Measurements from ENCODE around the gene FOXO3. TPM values are rescaled to one million over a fixed set of nuclear protein-coding genes. Genes with fewer than 3 reads are reported as not detected.

Gene FOXO3
- polyA plus RNA-seq, 1 of the 3 experiments (the other 2 are of a cell fraction) = 8.1 TPM

DNA sequence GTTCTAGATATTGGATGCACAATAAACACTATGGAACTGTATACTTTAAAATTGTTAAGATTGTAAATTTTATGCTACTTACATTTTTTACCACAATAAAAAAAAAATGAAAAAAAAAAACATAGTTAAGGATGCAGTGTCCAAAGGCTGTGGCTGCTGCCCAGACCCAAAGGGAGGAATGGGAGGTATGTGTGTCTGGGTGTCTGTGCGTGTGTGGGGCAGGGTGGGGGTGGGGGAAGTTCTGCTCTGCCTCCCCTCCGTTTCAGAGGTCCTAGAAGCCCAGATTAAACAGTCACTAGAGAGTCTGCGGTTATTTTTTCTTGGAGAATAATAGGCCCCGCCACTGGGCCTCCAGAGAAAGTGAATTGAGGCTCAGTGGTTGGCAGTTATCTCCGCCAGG, 151.1 kb downstream of the FOXO3 start:
- Histone ChIP-seq H3K36me3 (replicated peaks in 1 of 2; ENCODE audit: control insufficient read depth in 1 of 2, insufficient read depth in 2 of 2, low read length in 1 of 2) (no peaks in the 10 kb centered on the region), H3K4me3 (ENCODE audit: low read depth in 2 of 2, low read length in 1 of 2) (no peak overlapping the region), H2AFZ (ENCODE audit: low read depth) (no peak overlapping the region), H3K79me2 (ENCODE audit: insufficient read depth) (no peaks in the 10 kb centered on the region), H3K4me2 (no peak overlapping the region), H3K9me2 (no peaks in the 10 kb centered on the region), H3K27ac (ENCODE audit: low read depth in 2 of 2, low read length in 1 of 2) (no peak overlapping the region; a peak in 1 of 4 replicates), H3F3A (replicated peaks; ENCODE audit: insufficient read depth) (no peaks in the 10 kb centered on the region), H4K20me1 (ENCODE audit: insufficient read depth) (no peaks in the 10 kb centered on the region), H3K9ac (no peak overlapping the region), H3K27me3 (ENCODE audit: insufficient read depth) (no peaks in the 10 kb centered on the region), H3K9me3 (no peaks in the 10 kb centered on the region), H3K4me1 (ENCODE audit: control insufficient read depth in 1 of 2, insufficient read depth in 2 of 2, low read depth in 1 of 2, low read length in 1 of 2) (peaks cover 0 to 20% of the 10 kb centered on the region in 2 experiments; a peak in 1 of 4 replicates)
- TF ChIP-seq, protein P1, sequence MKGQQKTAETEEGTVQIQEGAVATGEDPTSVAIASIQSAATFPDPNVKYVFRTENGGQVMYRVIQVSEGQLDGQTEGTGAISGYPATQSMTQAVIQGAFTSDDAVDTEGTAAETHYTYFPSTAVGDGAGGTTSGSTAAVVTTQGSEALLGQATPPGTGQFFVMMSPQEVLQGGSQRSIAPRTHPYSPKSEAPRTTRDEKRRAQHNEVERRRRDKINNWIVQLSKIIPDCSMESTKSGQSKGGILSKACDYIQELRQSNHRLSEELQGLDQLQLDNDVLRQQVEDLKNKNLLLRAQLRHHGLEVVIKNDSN (IDR thresholded peaks at IDR 0.05; ENCODE audit: borderline replicate concordance, low read depth) = no peak
- no peak for TF ChIP-seq GATA2 (CRISPR knock-in tag; IDR thresholded peaks at IDR 0.05)
- TF ChIP-seq RCOR1 (IDR thresholded peaks at IDR 0.05; ENCODE audit: low read length) = no peak
- TF ChIP-seq EZH2phosphoT487 (IDR thresholded peaks at IDR 0.05; ENCODE audit: borderline replicate concordance, low read depth) = no peak
- TF ChIP-seq, protein P2, sequence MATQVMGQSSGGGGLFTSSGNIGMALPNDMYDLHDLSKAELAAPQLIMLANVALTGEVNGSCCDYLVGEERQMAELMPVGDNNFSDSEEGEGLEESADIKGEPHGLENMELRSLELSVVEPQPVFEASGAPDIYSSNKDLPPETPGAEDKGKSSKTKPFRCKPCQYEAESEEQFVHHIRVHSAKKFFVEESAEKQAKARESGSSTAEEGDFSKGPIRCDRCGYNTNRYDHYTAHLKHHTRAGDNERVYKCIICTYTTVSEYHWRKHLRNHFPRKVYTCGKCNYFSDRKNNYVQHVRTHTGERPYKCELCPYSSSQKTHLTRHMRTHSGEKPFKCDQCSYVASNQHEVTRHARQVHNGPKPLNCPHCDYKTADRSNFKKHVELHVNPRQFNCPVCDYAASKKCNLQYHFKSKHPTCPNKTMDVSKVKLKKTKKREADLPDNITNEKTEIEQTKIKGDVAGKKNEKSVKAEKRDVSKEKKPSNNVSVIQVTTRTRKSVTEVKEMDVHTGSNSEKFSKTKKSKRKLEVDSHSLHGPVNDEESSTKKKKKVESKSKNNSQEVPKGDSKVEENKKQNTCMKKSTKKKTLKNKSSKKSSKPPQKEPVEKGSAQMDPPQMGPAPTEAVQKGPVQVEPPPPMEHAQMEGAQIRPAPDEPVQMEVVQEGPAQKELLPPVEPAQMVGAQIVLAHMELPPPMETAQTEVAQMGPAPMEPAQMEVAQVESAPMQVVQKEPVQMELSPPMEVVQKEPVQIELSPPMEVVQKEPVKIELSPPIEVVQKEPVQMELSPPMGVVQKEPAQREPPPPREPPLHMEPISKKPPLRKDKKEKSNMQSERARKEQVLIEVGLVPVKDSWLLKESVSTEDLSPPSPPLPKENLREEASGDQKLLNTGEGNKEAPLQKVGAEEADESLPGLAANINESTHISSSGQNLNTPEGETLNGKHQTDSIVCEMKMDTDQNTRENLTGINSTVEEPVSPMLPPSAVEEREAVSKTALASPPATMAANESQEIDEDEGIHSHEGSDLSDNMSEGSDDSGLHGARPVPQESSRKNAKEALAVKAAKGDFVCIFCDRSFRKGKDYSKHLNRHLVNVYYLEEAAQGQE (IDR thresholded peaks at IDR 0.05; ENCODE audit: low read depth, low read length) = no peak
- TF ChIP-seq CHD2 (IDR thresholded peaks at IDR 0.05; ENCODE audit: low read length, partially characterized antibody) = no peak
- 66% methylated on average over 4 of the region's 5 CpGs for WGBS (ENCODE audit: low lambda C conversion rate)
- POLR2A ChIA-PET = no interaction called here
- no peak for DNase-seq
- CTCF ChIA-PET = no interaction called here

DNA sequence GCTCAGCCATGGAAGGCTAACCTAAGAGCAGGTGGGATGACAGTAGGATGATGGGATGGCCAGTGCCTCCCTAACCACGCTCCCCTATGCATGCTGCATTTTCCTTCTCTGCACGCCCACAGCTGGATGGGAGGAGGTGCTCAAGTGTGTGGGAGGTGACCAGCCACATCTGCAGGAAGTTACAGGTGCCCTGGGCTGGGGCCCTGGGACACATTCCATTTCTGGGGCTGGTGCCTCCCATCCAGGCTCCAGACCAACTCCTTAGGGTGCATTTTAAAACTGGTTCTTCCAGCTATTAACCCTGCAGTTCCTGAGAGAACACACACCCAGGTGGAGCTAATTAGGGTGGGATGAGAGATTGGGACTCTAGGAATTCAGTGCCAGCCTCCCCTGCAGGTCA, 152.2 kb downstream of the FOXO3 start:
- WGBS (ENCODE audit: low lambda C conversion rate) = 94% methylated on average over 2 of the region's 2 CpGs
- no peaks in the 10 kb centered on the region for H3K9me3 ChIP-seq
- H3K27ac ChIP-seq (ENCODE audit: low read depth in 2 of 2, low read length in 1 of 2) = no peak overlapping the region
- no peaks in the 10 kb centered on the region for H3K9me2 ChIP-seq
- H3K4me1 ChIP-seq (ENCODE audit: control insufficient read depth in 1 of 2, insufficient read depth in 2 of 2, low read depth in 1 of 2, low read length in 1 of 2) = peaks cover 0 to 17% of the 10 kb centered on the region in 2 experiments; a peak in 1 of 4 replicates
- no peak overlapping the region for H3K4me2 ChIP-seq
- CTCF ChIA-PET = interaction anchor here (1.0 to 1.1 kb wide), 2 partner anchors 126 to 170 kb away, joined by 3 to 4 read pairs; no protein-coding TSS in a partner anchor
- H3K36me3 ChIP-seq (replicated peaks in 1 of 2; ENCODE audit: control insufficient read depth in 1 of 2, insufficient read depth in 2 of 2, low read length in 1 of 2) = no peaks in the 10 kb centered on the region
- POLR2A ChIA-PET = no interaction called here
- H3K9ac ChIP-seq = no peak overlapping the region
- no peak for DNase-seq
- no peaks in the 10 kb centered on the region for H3K27me3 ChIP-seq (ENCODE audit: insufficient read depth)
- H2AFZ ChIP-seq (ENCODE audit: low read depth) = no peak overlapping the region
- no peak overlapping the region for H3K4me3 ChIP-seq (ENCODE audit: low read depth in 2 of 2, low read length in 1 of 2)
- no peaks in the 10 kb centered on the region for H3F3A ChIP-seq (replicated peaks; ENCODE audit: insufficient read depth)
- no peak for TF ChIP-seq RFX5 (IDR thresholded peaks at IDR 0.05; ENCODE audit: low read length)
- no peak for TF ChIP-seq FOXM1 (IDR thresholded peaks at IDR 0.05; ENCODE audit: low read depth)
- TF ChIP-seq, protein P3, sequence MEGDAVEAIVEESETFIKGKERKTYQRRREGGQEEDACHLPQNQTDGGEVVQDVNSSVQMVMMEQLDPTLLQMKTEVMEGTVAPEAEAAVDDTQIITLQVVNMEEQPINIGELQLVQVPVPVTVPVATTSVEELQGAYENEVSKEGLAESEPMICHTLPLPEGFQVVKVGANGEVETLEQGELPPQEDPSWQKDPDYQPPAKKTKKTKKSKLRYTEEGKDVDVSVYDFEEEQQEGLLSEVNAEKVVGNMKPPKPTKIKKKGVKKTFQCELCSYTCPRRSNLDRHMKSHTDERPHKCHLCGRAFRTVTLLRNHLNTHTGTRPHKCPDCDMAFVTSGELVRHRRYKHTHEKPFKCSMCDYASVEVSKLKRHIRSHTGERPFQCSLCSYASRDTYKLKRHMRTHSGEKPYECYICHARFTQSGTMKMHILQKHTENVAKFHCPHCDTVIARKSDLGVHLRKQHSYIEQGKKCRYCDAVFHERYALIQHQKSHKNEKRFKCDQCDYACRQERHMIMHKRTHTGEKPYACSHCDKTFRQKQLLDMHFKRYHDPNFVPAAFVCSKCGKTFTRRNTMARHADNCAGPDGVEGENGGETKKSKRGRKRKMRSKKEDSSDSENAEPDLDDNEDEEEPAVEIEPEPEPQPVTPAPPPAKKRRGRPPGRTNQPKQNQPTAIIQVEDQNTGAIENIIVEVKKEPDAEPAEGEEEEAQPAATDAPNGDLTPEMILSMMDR (IDR thresholded peaks at IDR 0.05) = no peak
- no peak for TF ChIP-seq POLR2AphosphoS5 (IDR thresholded peaks at IDR 0.05; ENCODE audit: low read depth, low read length)
- TF ChIP-seq, protein P2 (IDR thresholded peaks at IDR 0.05; ENCODE audit: low read depth, low read length) = no peak
- TF ChIP-seq EP300 (IDR thresholded peaks at IDR 0.05; ENCODE audit: borderline replicate concordance in 1 of 2, low read depth in 1 of 2, low read length in 1 of 2) = no peak
- H3K79me2 ChIP-seq (ENCODE audit: insufficient read depth) = no peaks in the 10 kb centered on the region
- H4K20me1 ChIP-seq (ENCODE audit: insufficient read depth) = no peaks in the 10 kb centered on the region

All from SK-N-SH (cell line).